Cerebellar cortex (tissue), 1 donor: ENCODE measurements around the gene RAPGEF1.
A peak's percentile ranks its signal among the peaks of the same experiment; 100 is the strongest.
"Not testable (repeated sequence)": the region's sequence is repeated elsewhere in the genome, so short reads cannot be mapped to it uniquely, and the experiment has no call there.

Experiments
- DNase-seq: peaks from one replicate; pipeline ENCODE4 v3.0.0-alpha.2; 2015; ENCODE audit warnings: low spot score

Gene RAPGEF1

GRCh38 chr9:131557855-131558548 is 181.9 kb downstream of the RAPGEF1 start:
- no peak for DNase-seq

GRCh38 chr9:131555841-131556673 is 183.8 kb downstream of the RAPGEF1 start:
- DNase-seq: no peak

- DNase-seq: no peak
Observed at GRCh38 chr9:131554843-131555351, 185.0 kb downstream of the RAPGEF1 start.

GRCh38 chr9:131554087-131554842 is 185.6 kb downstream of the RAPGEF1 start:
- no peak for DNase-seq

GRCh38 chr9:131552030-131552429 is 187.8 kb downstream of the RAPGEF1 start:
- no peak for DNase-seq

GRCh38 chr9:131550465-131550864 is 189.4 kb downstream of the RAPGEF1 start:
- not testable (repeated sequence) for DNase-seq

GRCh38 chr9:131549186-131549585 is 190.7 kb downstream of the RAPGEF1 start:
- DNase-seq: not testable (repeated sequence)

- DNase-seq: no peak
Observed at GRCh38 chr9:131546336-131547084, 193.4 kb downstream of the RAPGEF1 start.

- no peak for DNase-seq
Observed at GRCh38 chr9:131545786-131546335, 194.0 kb downstream of the RAPGEF1 start.

- DNase-seq: no peak
Observed at GRCh38 chr9:131545003-131545785, 194.7 kb downstream of the RAPGEF1 start, which contains the start of gene PRRT1B. PRRT1B (plus strand) TSS chr9:131545523; CDS start chr9:131545616, 93 bp downstream.

GRCh38 chr9:131543141-131543540 is 196.7 kb downstream of the RAPGEF1 start:
- DNase-seq: no peak

GRCh38 chr9:131539223-131539923 is 200.5 kb downstream of the RAPGEF1 start:
- no peak for DNase-seq

- no peak for DNase-seq
Observed at GRCh38 chr9:131537946-131538345, 201.9 kb downstream of the RAPGEF1 start.

GRCh38 chr9:131534721-131535237 is 205.1 kb downstream of the RAPGEF1 start:
- DNase-seq: no peak

- peak; percentile 76 for DNase-seq
Observed at GRCh38 chr9:131530920-131531832, 208.7 kb downstream of the RAPGEF1 start, which contains the start of gene UCK1. UCK1 (minus strand) TSS chr9:131531263; CDS start chr9:131531174, 89 bp downstream.

GRCh38 chr9:131530546-131530919 is 209.3 kb downstream of the RAPGEF1 start:
- DNase-seq: no peak

GRCh38 chr9:131529597-131530545 is 210.0 kb downstream of the RAPGEF1 start:
- no peak for DNase-seq
